Mucosa of stomach (tissue), 1 donor: ENCODE measurements around the gene PDGFC.

Experiments used
- H3K27me3 ChIP-seq: one replicate; pipeline ENCODE4 v1.7.0; 2013; ENCODE audit warnings: mild to moderate bottlenecking, low read length; ENCODE audit not compliant: control insufficient read depth, insufficient read depth
- H3K36me3 ChIP-seq: one replicate; pipeline ENCODE4 v1.7.0; 2013; ENCODE audit warnings: low read length; ENCODE audit not compliant: control insufficient read depth, insufficient read depth
- H3K4me1 ChIP-seq: one replicate; pipeline ENCODE4 v1.7.0; 2013; ENCODE audit warnings: mild to moderate bottlenecking, low read length; ENCODE audit not compliant: control insufficient read depth, insufficient read depth
- H3K4me3 ChIP-seq: one replicate; pipeline ENCODE4 v1.7.0; 2013; ENCODE audit warnings: low read length
- H3K9ac ChIP-seq: one replicate; pipeline ENCODE4 v1.7.0; 2013; ENCODE audit warnings: mild to moderate bottlenecking, low read length, moderate library complexity
- H3K9me3 ChIP-seq: one replicate; pipeline ENCODE4 v1.7.0; 2013; ENCODE audit warnings: mild to moderate bottlenecking, low read length, moderate library complexity; ENCODE audit not compliant: control insufficient read depth
- donor health status: Pancreatic carcinoma.

Gene PDGFC

GRCh38 chr4:156830351-156830750, 141.2 kb downstream of the PDGFC start:
- Histone ChIP-seq H3K36me3 (no peaks in the 10 kb centered on the region), H3K4me1 (no peaks in the 10 kb centered on the region), H3K9ac (no peak overlapping the region), H3K4me3 (no peak overlapping the region), H3K27me3 (no peaks in the 10 kb centered on the region), H3K9me3 (no peaks in the 10 kb centered on the region)

GRCh38 chr4:156829201-156829873, 142.3 kb downstream of the PDGFC start:
- no peak overlapping the region for H3K9ac ChIP-seq
- no peaks in the 10 kb centered on the region for H3K27me3 ChIP-seq

GRCh38 chr4:156827519-156827918, 144.1 kb downstream of the PDGFC start:
- Histone ChIP-seq H3K27me3 (no peaks in the 10 kb centered on the region), H3K4me3 (no peak overlapping the region), H3K9ac (no peak overlapping the region), H3K36me3 (no peaks in the 10 kb centered on the region), H3K9me3 (no peaks in the 10 kb centered on the region), H3K4me1 (no peaks in the 10 kb centered on the region)

More at GRCh38 chr4:156829201-156829873, 142.3 kb downstream of the PDGFC start:
- H3K4me1 ChIP-seq = no peaks in the 10 kb centered on the region
- H3K9me3 ChIP-seq = no peaks in the 10 kb centered on the region
- peak overlapping the region; percentile 4 for H3K4me3 ChIP-seq
- H3K36me3 ChIP-seq = no peaks in the 10 kb centered on the region

GRCh38 chr4:156825074-156825473, 146.5 kb downstream of the PDGFC start:
- no peaks in the 10 kb centered on the region for H3K27me3 ChIP-seq
- H3K4me1 ChIP-seq = no peaks in the 10 kb centered on the region
- H3K4me3 ChIP-seq = no peak overlapping the region
- no peak overlapping the region for H3K9ac ChIP-seq
- no peaks in the 10 kb centered on the region for H3K9me3 ChIP-seq
- H3K36me3 ChIP-seq = no peaks in the 10 kb centered on the region

GRCh38 chr4:156824451-156825060, 147.0 kb downstream of the PDGFC start:
- Histone ChIP-seq H3K4me3 (no peak overlapping the region), H3K9me3 (no peaks in the 10 kb centered on the region), H3K4me1 (no peaks in the 10 kb centered on the region), H3K9ac (no peak overlapping the region), H3K27me3 (no peaks in the 10 kb centered on the region), H3K36me3 (no peaks in the 10 kb centered on the region)

GRCh38 chr4:156820931-156821330, 150.7 kb downstream of the PDGFC start:
- H3K4me3 ChIP-seq = no peak overlapping the region
- no peaks in the 10 kb centered on the region for H3K36me3 ChIP-seq
- H3K4me1 ChIP-seq = no peaks in the 10 kb centered on the region
- H3K9me3 ChIP-seq = no peaks in the 10 kb centered on the region
- H3K9ac ChIP-seq = no peak overlapping the region
- no peaks in the 10 kb centered on the region for H3K27me3 ChIP-seq

GRCh38 chr4:156816360-156816755, 155.2 kb downstream of the PDGFC start:
- Histone ChIP-seq H3K9me3 (no peaks in the 10 kb centered on the region), H3K36me3 (no peaks in the 10 kb centered on the region), H3K4me1 (no peaks in the 10 kb centered on the region), H3K4me3 (no peak overlapping the region), H3K27me3 (no peaks in the 10 kb centered on the region), H3K9ac (no peak overlapping the region)

GRCh38 chr4:156815717-156816359, 155.8 kb downstream of the PDGFC start:
- Histone ChIP-seq H3K4me3 (no peak overlapping the region), H3K4me1 (no peaks in the 10 kb centered on the region), H3K36me3 (no peaks in the 10 kb centered on the region), H3K9me3 (no peaks in the 10 kb centered on the region), H3K9ac (no peak overlapping the region), H3K27me3 (no peaks in the 10 kb centered on the region)

GRCh38 chr4:156811963-156812362, 159.6 kb downstream of the PDGFC start:
- Histone ChIP-seq H3K4me1 (no peaks in the 10 kb centered on the region), H3K4me3 (no peak overlapping the region), H3K27me3 (no peaks in the 10 kb centered on the region), H3K9me3 (no peaks in the 10 kb centered on the region), H3K9ac (no peak overlapping the region), H3K36me3 (no peaks in the 10 kb centered on the region)

- Histone ChIP-seq H3K4me1 (no peaks in the 10 kb centered on the region), H3K9me3 (no peaks in the 10 kb centered on the region), H3K9ac (no peak overlapping the region), H3K27me3 (no peaks in the 10 kb centered on the region), H3K4me3 (no peak overlapping the region), H3K36me3 (no peaks in the 10 kb centered on the region)
These were observed 160.3 kb downstream of the PDGFC start for GRCh38 chr4:156811286-156811685.

- Histone ChIP-seq H3K36me3 (no peaks in the 10 kb centered on the region), H3K4me3 (no peak overlapping the region), H3K4me1 (no peaks in the 10 kb centered on the region), H3K9me3 (no peaks in the 10 kb centered on the region), H3K27me3 (no peaks in the 10 kb centered on the region), H3K9ac (no peak overlapping the region)
These were observed 165.9 kb downstream of the PDGFC start for GRCh38 chr4:156805696-156806095.

GRCh38 chr4:156803056-156803455, 168.5 kb downstream of the PDGFC start:
- Histone ChIP-seq H3K4me1 (no peaks in the 10 kb centered on the region), H3K9me3 (no peaks in the 10 kb centered on the region), H3K27me3 (no peaks in the 10 kb centered on the region), H3K36me3 (no peaks in the 10 kb centered on the region), H3K9ac (no peak overlapping the region), H3K4me3 (no peak overlapping the region)
